Neural progenitor cell (in vitro differentiated cells): ENCODE data around the gene ECEL1.

Experiments
- CTCF ChIP-seq: fragments of 200-600 bp; sonication (generic); IDR thresholded peaks from 2 replicates; pipeline ENCODE4 v1.5.1; 2017; ENCODE audit warnings: antibody characterized with exemption, mild to moderate bottlenecking
- EZH2 ChIP-seq: fragments of 200-600 bp; sonication (generic); IDR thresholded peaks from 2 replicates; pipeline ENCODE4 v1.6.1; 2017; ENCODE audit warnings: antibody characterized with exemption, mild to moderate bottlenecking, moderate library complexity
- EZH2phosphoT487 ChIP-seq: fragments of 200-600 bp; sonication (generic); IDR thresholded peaks from 2 replicates; pipeline ENCODE4 v1.6.1; 2017; ENCODE audit warnings: antibody characterized with exemption

- TF ChIP-seq CTCF (no peak), EZH2 (no peak), EZH2phosphoT487 (no peak)
Observed at GRCh38 chr2:232485348-232485756, 2.3 kb downstream of the ECEL1 start.
